Upper lobe of left lung (tissue), 6 donors: ENCODE results near the gene PLG. TPM values are rescaled to one million over a fixed set of nuclear protein-coding genes. Genes with fewer than 3 reads are reported as not detected.
"Not testable (repeated sequence)": the region's sequence is repeated elsewhere in the genome, so short reads cannot be mapped to it uniquely, and the experiment has no call there.

Experiments
- ATAC-seq, 2 donors: fragments of 200-7000 bp; cut with Tn5 transposase; one replicate each; pipeline ENCODE4 v1.9.1; 2022; ENCODE audit warnings: mild to moderate bottlenecking in 2 of 2, moderate library complexity in 2 of 2; ENCODE audit not compliant: low FRiP score in 2 of 2
- DNase-seq, 2 donors: peaks; one replicate each; pipeline ENCODE4 v3.0.0-alpha.2; 2019 to 2020
- H3K27ac ChIP-seq, 4 donors: fragments of 200-600 bp; sonication (generic); one replicate each; pipeline ENCODE4 v1.5.1; 2016 to 2019
- H3K27me3 ChIP-seq, 4 donors: fragments of 200-600 bp; sonication (generic); one replicate each; pipeline ENCODE4 v1.5.1; 2017 to 2019
- H3K36me3 ChIP-seq, 4 donors: fragments of 200-600 bp; sonication (generic); one replicate each; pipeline ENCODE4 v1.5.1; 2016 to 2019
- H3K4me1 ChIP-seq, 4 donors: fragments of 200-600 bp; sonication (generic); one replicate each; pipeline ENCODE4 v1.5.1; 2018 to 2019
- H3K4me3 ChIP-seq, 4 donors: fragments of 200-600 bp; sonication (generic); one replicate each; pipeline ENCODE4 v1.5.1; 2017 to 2019; ENCODE audit warnings: mild to moderate bottlenecking in 2 of 4, moderate library complexity in 1 of 4
- H3K9me3 ChIP-seq, 4 donors: fragments of 200-600 bp; sonication (generic); one replicate each; pipeline ENCODE4 v1.5.1; 2018 to 2019
- EP300 ChIP-seq, 4 donors: sonication (generic); formaldehyde crosslinking; IDR thresholded peaks; one replicate each; pipeline ENCODE4 v1.5.1; 2017; ENCODE audit warnings: antibody characterized with exemption in 4 of 4, control low read depth in 2 of 4
- POLR2A ChIP-seq, 4 donors: fragments of 450-650 bp; IDR thresholded peaks; one replicate each; pipeline ENCODE4 v1.5.1; 2016 to 2017; ENCODE audit warnings: antibody characterized with exemption in 4 of 4, mild to moderate bottlenecking in 2 of 4
- WGBS, 2 donors: methylation state at CpG; one replicate each; pipeline ENCODE4 v1.1.5; 2017 to 2018; 5-methylcytosine and 5-hydroxymethylcytosine counted together
- total RNA-seq, 6 donors: library from RNA; depleted of rRNA in 4 of 6; stranded (reverse); fragments of >200 nt in 4 of 6; gene quantifications; one replicate each; pipeline versions ENCODE4 v1.1.0 to v1.2.1, GENCODE V29; 2016 to 2021
- TF ChIP-seq, protein P1 (sequence below), 6 experiments: fragments of 450-650 bp in 4 of 6; fragments of 200-600 bp in 2 of 6; sonication (generic) in 2 of 6; IDR thresholded peaks; one replicate each; pipeline ENCODE4 v1.5.1; 2016 to 2019; ENCODE audit warnings: antibody characterized with exemption in 6 of 6
- donor health status: DM: no; HTN: no; CAD: no; lungs with moderate emphysema.
- donor health status: DM: no; HTN: yes; CAD: no; lungs with severe emphysema.

Gene PLG
- total RNA-seq, 6 donors from 2014 or later = 0.71 to 0.89 TPM; not detected in 4

DNA sequence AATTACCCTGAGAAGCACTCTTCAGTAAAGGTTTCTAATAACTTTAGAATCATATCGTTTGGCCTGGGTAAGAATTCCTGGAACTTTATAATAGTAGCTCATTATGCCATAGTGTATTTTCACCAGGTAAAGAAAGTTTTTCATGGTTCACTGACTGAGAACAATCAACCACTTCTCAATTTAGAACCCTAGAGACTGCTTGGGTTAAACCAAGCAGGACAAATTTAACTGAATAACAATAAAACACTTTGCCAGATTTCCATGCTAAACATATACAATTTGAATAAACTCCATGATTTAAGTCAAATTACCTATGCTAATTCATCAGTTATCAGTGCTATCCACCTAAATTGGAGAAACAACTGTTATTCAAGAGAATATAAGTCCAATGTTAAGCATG, 99.4 kb downstream of the PLG start:
- Histone ChIP-seq H3K9me3 (peaks cover 0 to 9% (median 3%) of the 10 kb centered on the region in 4 donors), H3K36me3 (no peaks in the 10 kb centered on the region), H3K4me3 (no peak overlapping the region), H3K4me1 (no peaks in the 10 kb centered on the region), H3K27me3 (no peaks in the 10 kb centered on the region), H3K27ac (no peak overlapping the region)
- TF ChIP-seq EP300 (IDR thresholded peaks at IDR 0.05) (no peak), POLR2A (IDR thresholded peaks at IDR 0.05) (no peak)
- TF ChIP-seq, protein P1, sequence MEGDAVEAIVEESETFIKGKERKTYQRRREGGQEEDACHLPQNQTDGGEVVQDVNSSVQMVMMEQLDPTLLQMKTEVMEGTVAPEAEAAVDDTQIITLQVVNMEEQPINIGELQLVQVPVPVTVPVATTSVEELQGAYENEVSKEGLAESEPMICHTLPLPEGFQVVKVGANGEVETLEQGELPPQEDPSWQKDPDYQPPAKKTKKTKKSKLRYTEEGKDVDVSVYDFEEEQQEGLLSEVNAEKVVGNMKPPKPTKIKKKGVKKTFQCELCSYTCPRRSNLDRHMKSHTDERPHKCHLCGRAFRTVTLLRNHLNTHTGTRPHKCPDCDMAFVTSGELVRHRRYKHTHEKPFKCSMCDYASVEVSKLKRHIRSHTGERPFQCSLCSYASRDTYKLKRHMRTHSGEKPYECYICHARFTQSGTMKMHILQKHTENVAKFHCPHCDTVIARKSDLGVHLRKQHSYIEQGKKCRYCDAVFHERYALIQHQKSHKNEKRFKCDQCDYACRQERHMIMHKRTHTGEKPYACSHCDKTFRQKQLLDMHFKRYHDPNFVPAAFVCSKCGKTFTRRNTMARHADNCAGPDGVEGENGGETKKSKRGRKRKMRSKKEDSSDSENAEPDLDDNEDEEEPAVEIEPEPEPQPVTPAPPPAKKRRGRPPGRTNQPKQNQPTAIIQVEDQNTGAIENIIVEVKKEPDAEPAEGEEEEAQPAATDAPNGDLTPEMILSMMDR (IDR thresholded peaks at IDR 0.05) = no peak
- DNase-seq (no peak), ATAC-seq (no peak)
- 54 to 65% methylated on average over 1 of the region's 1 CpG for WGBS, 2 donors

GRCh38 chr6:160802049-160802448, 100.0 kb downstream of the PLG start:
- H3K27ac ChIP-seq, DNase-seq, H3K4me3 ChIP-seq, H3K36me3 ChIP-seq, H3K27me3 ChIP-seq, H3K9me3 ChIP-seq, H3K4me1 ChIP-seq, ATAC-seq: not testable (repeated sequence)
- 68 to 85% methylated on average over 3 of the region's 3 CpGs for WGBS, 2 donors

Other genes with a start within 250 kb of the PLG start
- 1 to 10 TPM in 1 of 6 donors, under 1 TPM in 3, not detected in 2; 0.15 to 2.1 (median 0.23) TPM for gene LPA, start 38.0 kb upstream of the PLG start, total RNA-seq